ENCODE results near the gene PIR.

The PIR gene

DNA sequence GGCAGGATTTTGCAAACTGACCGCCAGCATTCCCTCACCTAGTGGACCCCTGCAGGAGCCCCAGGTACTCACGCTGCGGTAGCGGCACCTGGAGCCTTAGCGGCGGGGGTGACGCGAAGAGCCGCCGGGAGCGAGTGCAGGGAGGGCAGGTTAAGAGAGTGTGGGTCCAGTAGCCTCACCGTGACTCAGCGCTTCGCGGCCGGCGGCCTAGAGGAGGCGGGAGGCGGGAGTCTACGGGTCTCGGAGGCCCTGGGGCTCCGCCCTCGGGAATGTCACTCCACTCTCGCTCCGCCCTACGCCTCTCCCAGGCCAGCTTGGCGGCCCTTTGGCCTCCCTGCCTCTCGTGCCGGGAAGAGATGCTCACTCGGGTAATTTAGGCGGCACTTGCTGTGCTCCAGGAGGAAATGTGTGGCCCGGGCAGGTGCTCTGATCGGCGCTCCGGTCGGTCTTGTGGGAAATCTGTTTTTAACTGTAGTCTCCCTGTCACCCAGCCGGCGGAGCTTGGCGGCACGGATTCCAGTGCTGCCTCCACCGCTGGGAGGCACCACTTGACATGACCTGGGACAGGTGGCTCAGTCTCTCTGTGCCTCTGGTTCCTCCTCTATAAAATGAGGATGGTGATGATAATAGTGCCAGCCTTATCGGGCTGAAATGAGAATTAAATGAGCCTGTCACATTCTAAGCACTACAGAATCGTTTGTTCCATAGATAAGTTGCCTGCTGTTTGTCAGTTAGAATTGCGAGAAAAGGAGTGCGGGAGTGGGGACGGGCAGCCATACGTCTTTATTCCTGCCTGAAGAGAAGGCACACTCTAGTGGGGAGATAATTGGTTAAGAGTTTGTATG lies at the start of gene PIR:
TSS of gene PIR (minus strand) at position 216 of the 845 bp plus-strand sequence. CDS start 2,076 bp downstream, outside the sequence.
- DNase-seq (ENCODE audit: low spot score): peak; percentile 35

DNA sequence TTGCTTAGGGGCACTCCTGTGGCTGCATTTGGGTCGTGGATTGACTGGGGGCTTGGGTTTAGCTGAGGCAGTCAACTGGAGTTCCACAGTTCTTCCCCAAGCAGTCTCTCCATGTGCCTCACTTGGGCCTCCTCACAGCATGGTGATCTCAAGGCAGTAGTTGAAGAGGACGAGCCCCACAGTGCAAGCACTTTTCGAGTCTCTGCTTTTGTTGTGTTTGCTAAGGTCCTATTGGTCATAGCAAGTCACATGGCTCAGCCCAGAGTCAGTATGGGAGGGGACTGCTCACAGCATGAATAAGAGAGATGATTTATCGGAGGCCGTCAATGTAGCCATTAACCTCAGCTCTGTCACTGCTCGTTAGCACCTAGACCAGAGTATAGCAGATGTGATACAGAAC lies 37.2 kb upstream of the PIR start:
- DNase-seq (ENCODE audit: low spot score): no peak

DNA sequence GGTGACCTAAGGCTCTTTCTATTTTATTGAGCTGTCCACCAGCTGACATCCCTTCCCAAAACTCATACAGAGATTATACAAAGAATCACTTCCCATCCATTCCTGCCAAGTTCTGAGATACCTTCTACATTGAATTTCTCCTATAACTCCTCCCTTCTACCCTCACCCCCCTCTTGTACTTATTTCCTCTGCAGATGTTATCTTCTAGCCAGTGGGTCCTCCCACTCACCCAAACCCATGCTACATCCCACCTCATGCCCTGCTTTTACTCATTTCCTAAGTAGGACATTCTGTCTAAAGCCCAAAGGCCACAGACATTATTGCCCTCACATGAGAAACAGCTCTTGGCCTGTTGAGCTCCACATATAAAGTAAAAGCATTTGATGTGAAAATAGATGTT lies 36.0 kb upstream of the PIR start:
- DNase-seq (ENCODE audit: low spot score): no peak

DNA sequence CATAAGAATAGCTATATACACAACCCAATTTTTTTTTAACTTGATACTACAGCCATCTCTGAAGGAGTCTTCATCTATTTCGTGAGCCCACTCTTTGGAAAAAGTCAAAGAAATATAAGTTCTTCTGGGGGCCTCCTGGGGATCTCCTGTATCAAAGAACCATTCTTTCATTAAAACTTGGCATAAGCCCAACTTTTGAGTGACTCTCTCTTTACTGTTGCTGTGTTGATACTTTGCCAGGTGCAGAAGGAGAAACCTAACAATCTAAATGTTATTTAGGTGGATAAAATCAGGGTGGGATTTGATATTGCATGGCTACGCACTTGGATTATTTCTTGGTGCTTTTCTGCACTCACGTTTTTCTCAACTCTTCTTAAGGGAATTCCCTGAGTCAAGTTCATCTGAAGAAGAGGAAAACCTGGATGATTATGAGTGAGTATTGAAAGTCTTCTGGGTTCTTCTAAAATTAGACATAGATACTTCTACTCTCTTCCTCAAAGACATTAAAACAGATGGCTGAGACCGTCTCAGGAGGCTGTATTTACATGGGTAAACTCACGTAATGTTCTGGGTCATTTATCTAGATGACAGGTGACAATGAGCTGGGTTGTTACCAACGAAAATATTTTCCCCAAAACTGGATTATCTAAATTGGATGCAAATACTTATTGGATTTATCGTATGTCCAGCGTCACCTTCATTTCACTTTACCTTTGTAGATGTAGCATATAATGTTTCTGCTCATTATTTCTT lies 32.7 kb upstream of the PIR start:
- no peak for DNase-seq (ENCODE audit: low spot score)

DNA sequence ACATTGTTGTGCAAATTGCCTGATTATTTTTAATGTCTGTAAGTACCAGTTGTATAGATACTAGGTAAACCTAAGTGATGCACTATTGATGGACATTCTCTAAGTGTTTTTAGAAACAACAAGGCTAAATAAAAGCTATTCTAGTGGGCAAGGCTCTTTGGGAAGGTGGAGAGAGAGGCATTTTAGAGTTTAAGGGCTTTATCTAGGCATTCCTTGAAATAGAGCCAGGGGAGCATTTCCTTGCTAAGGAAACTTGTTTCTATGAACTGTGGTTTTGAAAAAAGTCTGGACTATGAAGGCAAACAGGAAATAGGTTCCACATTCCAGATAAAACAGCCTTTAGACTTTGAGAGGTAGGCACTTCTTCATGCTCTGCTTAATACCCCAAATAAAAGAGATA lies 31.3 kb upstream of the PIR start:
- no peak for DNase-seq (ENCODE audit: low spot score)

DNA sequence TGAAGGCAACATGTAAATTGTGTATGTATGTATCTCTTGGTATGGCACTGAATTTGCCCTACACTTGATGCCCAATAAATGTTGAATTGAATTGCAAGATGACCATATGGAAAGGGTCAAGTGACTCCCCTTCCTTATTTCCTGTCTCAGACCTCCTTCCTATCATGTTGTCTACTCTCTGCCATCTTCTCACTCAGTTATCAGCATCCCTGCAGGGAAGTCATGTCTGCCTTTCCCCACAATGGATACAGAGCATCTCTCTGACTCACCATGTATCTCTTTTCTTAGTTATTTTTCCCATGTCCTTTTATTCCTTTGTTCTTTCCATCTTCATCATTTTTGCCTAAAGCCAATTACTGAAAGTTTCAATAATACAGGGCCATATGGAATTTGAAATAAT lies 30.0 kb upstream of the PIR start:
- DNase-seq (ENCODE audit: low spot score): no peak

DNA sequence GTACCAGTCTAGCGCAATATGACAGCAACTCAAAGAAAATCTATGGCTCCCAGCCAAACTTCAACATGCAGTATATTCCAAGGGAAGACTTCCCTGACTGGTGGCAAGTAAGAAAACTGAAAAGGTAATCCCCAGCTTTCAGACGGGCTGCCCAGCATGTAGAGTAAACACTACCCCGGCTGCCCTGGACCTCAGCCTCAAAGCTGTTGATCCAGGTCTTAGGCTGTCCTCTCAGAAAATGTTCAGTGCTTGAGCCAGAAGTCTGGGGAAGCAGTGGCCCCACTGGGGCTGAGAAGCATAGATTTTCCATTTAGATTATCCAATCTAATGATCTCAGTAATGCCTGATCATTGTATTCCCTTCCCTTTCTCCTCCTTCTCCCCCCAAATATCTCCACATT lies 29.3 kb upstream of the PIR start:
- DNase-seq (ENCODE audit: low spot score): no peak

DNA sequence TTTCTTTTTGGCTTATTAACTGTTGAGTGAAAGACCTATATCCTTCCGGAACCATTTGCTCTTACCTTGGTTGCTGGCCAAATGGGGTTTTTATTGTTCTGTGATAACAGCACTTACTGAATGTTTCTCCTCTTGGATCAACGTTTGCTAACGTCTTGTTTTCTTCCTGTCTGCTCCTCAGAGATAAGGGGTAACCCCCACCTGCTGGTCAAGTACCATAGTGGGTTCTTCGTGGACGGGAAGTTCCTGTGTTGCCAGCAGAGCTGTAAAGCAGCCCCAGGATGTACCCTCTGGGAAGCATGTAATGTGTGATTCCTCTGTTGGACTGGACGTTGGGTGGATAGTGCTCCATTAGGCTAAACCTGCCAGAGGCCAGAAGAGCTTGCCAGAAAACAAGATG lies 22.8 kb upstream of the PIR start:
- no peak for DNase-seq (ENCODE audit: low spot score)

DNA sequence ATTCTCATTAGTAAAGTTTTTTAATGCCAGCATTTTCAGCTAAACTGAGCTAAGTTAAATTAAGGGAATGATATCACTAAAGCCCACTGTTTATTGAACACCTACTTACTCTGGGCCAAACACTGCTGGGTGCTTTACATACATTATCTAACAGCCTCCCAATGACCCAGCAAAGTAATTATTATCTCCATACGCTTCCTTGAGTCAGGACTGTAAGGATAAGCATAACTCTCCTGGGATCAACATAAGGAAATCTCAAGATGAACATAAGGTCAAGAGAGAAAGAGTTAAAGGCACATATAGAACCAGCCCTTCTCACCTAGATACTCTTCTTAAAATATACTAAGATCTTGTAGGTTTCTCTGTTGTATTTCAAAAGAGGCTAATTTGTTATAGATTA lies 21.1 kb upstream of the PIR start:
- DNase-seq (ENCODE audit: low spot score): no peak

DNA sequence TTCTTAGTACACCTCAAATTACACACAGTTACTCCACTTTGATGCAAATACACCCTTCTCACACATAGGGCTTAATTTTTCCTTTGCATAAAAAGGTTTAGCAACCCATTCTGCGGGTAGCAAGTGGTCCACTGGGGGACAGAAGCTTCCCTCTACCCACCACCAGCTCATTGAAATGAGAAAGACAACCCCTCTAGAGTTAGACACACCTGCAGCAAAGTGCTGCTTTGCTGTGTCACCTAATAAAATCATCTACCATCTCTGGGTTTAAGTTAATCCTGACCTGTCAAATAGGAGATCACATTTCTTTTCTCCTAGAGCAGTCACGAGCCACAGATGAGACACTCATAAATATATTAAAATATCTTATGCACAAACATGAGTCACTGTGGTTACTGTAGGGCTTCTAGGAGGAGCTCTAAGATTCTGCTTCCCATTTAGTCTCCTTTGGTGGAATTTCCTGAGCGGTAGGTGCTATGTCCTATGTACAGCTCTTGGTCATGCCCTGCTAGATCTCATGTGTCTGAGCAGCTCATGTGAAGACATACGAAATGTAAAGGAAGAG lies 19.4 kb upstream of the PIR start:
- no peak for DNase-seq (ENCODE audit: low spot score)

DNA sequence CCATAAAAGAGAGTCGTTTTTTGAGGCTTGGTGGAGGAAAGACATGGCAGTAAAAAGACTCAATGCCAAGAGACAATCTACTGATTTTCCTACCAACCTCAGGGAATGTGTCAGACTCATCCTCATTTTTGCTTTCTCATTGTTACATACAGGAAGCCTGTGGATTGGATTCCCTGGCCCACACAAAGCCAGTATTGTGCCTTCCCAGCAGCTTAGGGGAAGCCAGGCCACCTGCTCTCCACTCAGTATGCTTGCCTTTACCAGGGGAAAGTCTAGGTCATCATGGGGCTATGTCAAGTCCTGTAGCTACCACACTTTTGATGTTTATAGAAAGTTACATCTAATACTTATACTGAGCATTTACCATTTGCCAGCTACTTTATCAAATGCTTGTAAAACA lies 18.4 kb upstream of the PIR start:
- DNase-seq (ENCODE audit: low spot score): no peak

DNA sequence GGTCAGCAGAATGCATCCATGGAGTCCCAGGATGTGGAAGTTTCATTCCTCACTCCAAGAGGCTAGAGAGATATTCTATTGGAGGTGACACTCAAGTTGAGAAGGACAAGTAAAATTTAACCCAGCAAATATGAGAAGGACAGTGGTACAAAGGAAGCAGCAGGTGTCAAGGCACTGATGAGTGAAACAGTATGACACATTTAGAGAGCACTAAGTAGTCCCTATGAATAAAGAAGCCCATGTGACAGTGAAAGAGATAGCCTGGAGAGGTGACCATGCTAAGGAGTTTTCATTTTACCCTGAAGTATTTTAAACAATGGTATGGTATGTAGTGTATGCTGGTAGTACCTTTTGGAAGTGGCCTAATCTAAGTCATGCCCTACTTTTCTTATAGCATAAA lies 16.7 kb upstream of the PIR start:
- DNase-seq (ENCODE audit: low spot score): no peak

DNA sequence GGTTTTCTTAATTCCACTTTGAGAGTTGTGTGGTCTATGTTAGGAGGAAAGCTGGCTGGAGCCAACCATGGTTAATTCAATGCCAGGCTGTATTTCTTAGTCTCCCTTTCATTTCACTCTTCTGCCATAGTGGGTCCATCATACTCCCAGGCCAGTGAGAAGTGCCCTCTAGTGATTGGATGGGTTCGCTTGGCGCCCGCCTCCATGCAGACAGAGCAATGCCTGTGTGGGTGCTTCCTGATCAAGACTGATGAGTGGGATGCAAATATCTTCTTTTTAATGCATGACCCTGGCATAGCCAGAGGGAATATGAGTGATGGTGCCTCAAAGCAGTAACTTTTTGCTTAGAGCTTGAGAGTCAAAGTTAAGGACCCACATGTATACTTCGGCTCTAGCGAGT lies 13.9 kb upstream of the PIR start:
- DNase-seq (ENCODE audit: low spot score): no peak

DNA sequence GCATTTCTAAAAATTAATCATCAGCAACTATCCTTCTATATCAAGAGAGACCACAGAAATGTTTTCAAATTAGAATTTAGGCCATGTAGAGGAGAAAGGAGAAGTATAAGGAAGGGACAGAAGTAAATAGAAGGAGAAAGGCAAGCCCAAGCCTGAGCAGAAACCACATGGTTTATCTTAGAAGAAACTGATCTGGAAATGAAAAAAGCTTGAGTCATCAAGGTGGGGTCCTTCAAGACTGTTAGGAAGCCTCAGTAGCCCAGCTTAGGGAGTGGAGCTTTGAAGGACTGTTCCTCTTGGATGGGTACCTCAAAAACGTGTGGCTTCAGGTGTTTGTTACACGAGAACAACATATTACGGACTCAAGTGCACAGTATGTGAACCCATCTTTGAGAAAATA lies 12.0 kb upstream of the PIR start:
- DNase-seq (ENCODE audit: low spot score): no peak

DNA sequence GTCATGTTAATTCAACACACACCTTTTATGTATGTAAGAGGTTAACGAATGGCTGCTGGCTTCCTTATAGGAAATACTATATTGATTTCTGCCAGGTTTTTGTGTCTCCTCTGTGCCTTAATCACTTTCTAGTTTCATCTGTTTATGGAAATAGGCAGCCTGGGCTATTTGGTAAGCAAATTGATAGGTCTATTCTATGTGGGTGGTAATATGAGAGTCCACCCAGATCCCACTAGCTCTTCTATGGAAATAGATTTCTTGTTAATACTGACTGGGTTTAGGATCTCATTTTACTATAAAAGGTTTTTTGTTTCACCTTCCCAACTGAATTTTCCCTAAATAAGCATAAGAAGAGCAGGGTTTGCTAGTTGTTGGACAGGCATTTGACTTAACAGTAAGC lies 11.5 kb upstream of the PIR start:
- DNase-seq (ENCODE audit: low spot score): no peak

DNA sequence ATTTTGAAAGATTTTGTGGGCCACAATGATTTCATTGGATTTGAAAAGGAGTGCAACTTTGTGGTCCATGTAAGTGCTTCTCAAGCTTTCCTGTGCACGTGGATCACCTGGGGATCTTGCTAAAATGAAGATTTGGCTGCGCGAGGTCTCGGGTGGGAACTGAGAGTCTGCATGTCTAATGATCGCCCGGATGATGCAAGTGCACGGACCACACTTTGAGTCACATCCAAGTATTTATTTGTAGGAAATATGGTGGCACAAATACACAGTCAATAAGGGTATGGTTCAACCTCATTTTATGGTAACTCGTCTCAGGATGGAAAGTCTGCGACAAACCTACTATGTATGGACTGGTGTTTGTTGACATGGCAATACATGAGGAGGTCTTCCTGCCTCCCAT lies 8.4 kb upstream of the PIR start:
- DNase-seq (ENCODE audit: low spot score): no peak

DNA sequence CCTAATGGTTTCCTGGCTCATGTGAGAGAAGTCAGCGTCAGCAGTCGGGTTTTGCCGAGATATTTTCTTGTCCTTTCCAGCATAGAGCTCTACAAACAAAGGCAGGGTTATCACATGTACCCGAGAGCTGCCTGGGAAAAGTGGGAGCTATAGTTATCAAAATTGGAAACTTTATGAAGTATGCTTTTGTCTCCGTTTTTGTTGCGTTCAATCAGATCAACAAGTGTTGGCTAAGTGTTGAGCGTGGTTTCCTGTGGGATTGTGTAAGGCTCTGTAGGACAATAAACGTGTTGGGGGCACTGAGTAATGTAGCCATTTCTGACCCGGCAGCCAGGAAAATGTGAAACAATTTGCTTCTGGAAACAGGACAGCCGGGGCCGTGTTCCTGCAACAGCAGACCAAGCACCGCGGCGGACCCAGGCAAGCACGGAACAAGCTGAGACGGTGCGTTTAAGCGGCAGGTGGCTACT lies 7.4 kb upstream of the PIR start, which contains the start of gene BMX:
TSS of gene BMX (plus strand) at position 311 of the 470 bp plus-strand sequence. CDS start 7,547 bp downstream, outside the sequence.
- no peak for DNase-seq (ENCODE audit: low spot score)

DNA sequence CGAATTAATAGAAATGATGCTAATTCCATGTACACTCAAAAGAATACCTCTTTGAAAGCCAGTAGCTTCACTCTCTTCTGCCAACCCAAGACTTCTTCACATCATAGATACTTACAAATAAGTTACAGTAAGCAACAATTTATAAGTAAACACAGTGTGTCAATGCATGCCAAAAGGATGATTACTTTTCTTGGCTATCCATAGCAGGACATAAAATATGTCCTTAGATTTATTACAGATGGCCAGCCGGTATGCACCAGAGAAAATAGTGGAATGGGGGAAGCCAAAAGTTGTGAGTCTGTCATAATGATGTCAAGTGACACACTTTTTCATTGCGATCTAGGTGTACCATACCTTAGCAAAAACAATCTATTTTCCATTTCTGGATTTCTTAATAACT lies 6.8 kb upstream of the PIR start:
- no peak for DNase-seq (ENCODE audit: low spot score)

DNA sequence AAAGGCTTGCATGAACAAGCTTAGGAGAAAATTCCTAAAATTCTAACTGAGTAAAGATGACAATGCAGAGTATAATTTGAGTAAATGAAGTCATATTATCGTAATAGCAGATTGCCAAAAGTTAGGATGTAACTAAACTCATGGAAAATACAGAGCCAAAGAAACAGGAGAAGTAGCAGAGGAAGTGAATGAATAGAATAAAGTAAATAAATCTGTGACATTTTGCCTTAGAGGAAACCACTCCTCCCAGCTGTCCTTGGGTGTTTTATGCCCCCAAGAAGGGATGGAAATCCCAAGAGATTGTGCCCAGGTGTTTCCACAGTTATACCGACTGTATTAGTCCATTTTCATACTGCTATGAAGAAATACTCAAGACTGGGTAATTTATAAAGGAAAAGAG lies 5.6 kb upstream of the PIR start:
- DNase-seq (ENCODE audit: low spot score): no peak

DNA sequence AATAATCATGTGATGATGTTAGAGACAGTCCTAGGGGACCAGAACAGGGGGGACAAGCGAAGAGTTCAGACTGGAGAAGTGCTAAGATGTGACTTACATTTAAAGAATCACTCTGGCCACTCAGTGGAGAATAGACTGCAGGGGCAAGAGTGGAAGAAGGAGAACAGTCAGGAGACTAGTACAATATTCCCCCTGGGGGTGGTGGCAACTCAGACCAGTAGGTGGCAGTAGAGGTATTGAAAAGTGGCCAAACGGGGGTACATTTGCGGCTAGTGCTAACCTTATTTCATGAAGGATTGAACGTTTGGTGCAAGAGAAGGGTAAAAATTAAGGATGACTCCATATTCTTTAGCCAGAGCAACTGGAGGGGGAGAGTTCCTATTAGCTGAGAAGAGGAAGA lies 4.7 kb upstream of the PIR start:
- DNase-seq (ENCODE audit: low spot score): peak; percentile 27

DNA sequence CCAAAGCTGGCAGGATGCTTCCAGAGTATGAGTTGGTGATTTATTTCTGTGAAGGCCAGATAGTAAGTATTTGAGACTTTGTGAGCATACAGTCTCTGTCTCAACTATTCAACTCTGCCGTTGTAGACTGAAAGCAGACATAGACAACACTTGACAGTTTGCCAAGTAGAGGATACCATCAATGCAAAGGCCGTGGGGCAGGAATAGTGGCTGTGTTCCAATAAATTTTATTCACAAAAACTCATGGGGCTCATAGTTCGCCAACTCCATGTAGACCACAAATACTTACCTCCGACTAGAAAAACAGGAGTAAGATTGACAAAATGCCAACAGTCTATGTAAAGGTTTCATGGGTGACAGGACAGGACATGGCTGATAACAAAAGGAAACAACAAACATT lies 3.7 kb upstream of the PIR start:
- no peak for DNase-seq (ENCODE audit: low spot score)

DNA sequence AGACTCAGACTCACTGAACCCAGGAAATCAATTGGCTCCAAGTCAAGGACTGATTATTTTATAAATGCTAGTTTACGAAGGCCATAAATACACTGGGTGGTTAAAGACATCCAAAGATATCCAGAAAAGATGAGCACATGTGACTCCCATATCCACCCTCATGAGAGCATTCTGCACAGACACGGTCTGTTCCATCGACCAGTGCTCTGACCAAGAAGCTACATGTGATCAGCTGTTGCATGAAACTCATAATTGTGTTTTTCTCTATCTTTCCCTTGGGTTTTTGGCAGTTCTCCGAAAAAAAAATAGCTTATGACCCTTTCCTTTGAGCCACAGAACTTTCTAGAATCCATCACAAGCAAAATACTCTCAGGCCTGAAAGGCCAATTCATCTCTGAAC lies 2.7 kb upstream of the PIR start:
- DNase-seq (ENCODE audit: low spot score): no peak

DNA sequence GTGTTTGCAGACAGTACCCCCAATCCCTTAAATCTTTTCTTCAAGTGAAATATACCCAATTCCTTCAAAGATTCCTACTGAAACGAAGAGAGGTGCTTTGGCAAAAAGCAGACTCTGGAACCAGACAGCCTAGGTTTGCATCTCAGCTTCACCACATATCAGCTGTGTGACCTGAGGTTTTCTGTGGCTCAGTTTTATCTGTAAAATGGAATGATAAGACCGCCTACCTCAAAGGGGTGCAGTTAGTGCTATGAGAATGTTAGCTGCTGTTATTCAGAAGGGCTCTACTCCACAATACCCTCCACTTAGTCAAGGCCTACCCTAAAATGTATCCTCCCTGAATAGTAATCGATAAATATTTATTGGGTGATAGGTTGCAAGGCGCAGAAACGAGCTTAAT lies 664 bp downstream of the PIR start:
- DNase-seq (ENCODE audit: low spot score): no peak
